ENCODE measurements around the gene SNAPC2.

SNAPC2 gene

GRCh38 chr19:7921967-7922835 is 2.1 kb downstream of the SNAPC2 start:
- no peaks in the 10 kb centered on the region for H3K36me3 ChIP-seq (ENCODE audit: control insufficient read depth, insufficient read depth, low read length)
- peaks cover 38% of the 10 kb centered on the region for H3K4me1 ChIP-seq (ENCODE audit: control insufficient read depth, insufficient read depth, low read length)
- H3K9me3 ChIP-seq (ENCODE audit: control insufficient read depth, low read length) = no peaks in the 10 kb centered on the region
- H3K9ac ChIP-seq (ENCODE audit: low read length) = peak overlapping the region; percentile 59
- H3K4me3 ChIP-seq (ENCODE audit: low read length) = no peak overlapping the region
- peaks cover 25% of the 10 kb centered on the region for H3K27me3 ChIP-seq (ENCODE audit: control insufficient read depth, insufficient read depth, low read length)

- H3K9ac ChIP-seq (ENCODE audit: low read length) = no peak overlapping the region
- peaks cover 32% of the 10 kb centered on the region for H3K4me1 ChIP-seq (ENCODE audit: control insufficient read depth, insufficient read depth, low read length)
- H3K4me3 ChIP-seq (ENCODE audit: low read length) = no peak overlapping the region
- H3K36me3 ChIP-seq (ENCODE audit: control insufficient read depth, insufficient read depth, low read length) = no peaks in the 10 kb centered on the region
- H3K27me3 ChIP-seq (ENCODE audit: control insufficient read depth, insufficient read depth, low read length) = peaks cover 19% of the 10 kb centered on the region
- H3K9me3 ChIP-seq (ENCODE audit: control insufficient read depth, low read length) = no peaks in the 10 kb centered on the region
These were observed 2.7 kb downstream of the SNAPC2 start for GRCh38 chr19:7922836-7923195.

- H3K4me3 ChIP-seq (ENCODE audit: low read length) = no peak overlapping the region
- H3K36me3 ChIP-seq (ENCODE audit: control insufficient read depth, insufficient read depth, low read length) = no peaks in the 10 kb centered on the region
- no peaks in the 10 kb centered on the region for H3K9me3 ChIP-seq (ENCODE audit: control insufficient read depth, low read length)
- peaks cover 28% of the 10 kb centered on the region for H3K4me1 ChIP-seq (ENCODE audit: control insufficient read depth, insufficient read depth, low read length)
- peaks cover 12% of the 10 kb centered on the region for H3K27me3 ChIP-seq (ENCODE audit: control insufficient read depth, insufficient read depth, low read length)
- no peak overlapping the region for H3K9ac ChIP-seq (ENCODE audit: low read length)
These were observed 3.4 kb downstream of the SNAPC2 start for GRCh38 chr19:7923295-7924191.

GRCh38 chr19:7924241-7924640 is 4.1 kb downstream of the SNAPC2 start:
- no peaks in the 10 kb centered on the region for H3K9me3 ChIP-seq (ENCODE audit: control insufficient read depth, low read length)
- peaks cover 28% of the 10 kb centered on the region for H3K4me1 ChIP-seq (ENCODE audit: control insufficient read depth, insufficient read depth, low read length)
- H3K36me3 ChIP-seq (ENCODE audit: control insufficient read depth, insufficient read depth, low read length) = no peaks in the 10 kb centered on the region
- no peak overlapping the region for H3K9ac ChIP-seq (ENCODE audit: low read length)
- no peak overlapping the region for H3K4me3 ChIP-seq (ENCODE audit: low read length)
- peaks cover 5% of the 10 kb centered on the region for H3K27me3 ChIP-seq (ENCODE audit: control insufficient read depth, insufficient read depth, low read length)

GRCh38 chr19:7924651-7925170 is 4.6 kb downstream of the SNAPC2 start:
- H3K4me1 ChIP-seq (ENCODE audit: control insufficient read depth, insufficient read depth, low read length) = peaks cover 23% of the 10 kb centered on the region
- no peak overlapping the region for H3K4me3 ChIP-seq (ENCODE audit: low read length)
- peaks cover under 1% of the 10 kb centered on the region for H3K27me3 ChIP-seq (ENCODE audit: control insufficient read depth, insufficient read depth, low read length)
- H3K9ac ChIP-seq (ENCODE audit: low read length) = no peak overlapping the region
- H3K9me3 ChIP-seq (ENCODE audit: control insufficient read depth, low read length) = no peaks in the 10 kb centered on the region
- no peaks in the 10 kb centered on the region for H3K36me3 ChIP-seq (ENCODE audit: control insufficient read depth, insufficient read depth, low read length)

- no peak overlapping the region for H3K4me3 ChIP-seq (ENCODE audit: low read length)
- H3K9me3 ChIP-seq (ENCODE audit: control insufficient read depth, low read length) = no peaks in the 10 kb centered on the region
- no peak overlapping the region for H3K9ac ChIP-seq (ENCODE audit: low read length)
- peaks cover 20% of the 10 kb centered on the region for H3K4me1 ChIP-seq (ENCODE audit: control insufficient read depth, insufficient read depth, low read length)
- H3K27me3 ChIP-seq (ENCODE audit: control insufficient read depth, insufficient read depth, low read length) = no peaks in the 10 kb centered on the region
- H3K36me3 ChIP-seq (ENCODE audit: control insufficient read depth, insufficient read depth, low read length) = no peaks in the 10 kb centered on the region
These were observed 5.2 kb downstream of the SNAPC2 start for GRCh38 chr19:7925171-7925851.

DNA sequence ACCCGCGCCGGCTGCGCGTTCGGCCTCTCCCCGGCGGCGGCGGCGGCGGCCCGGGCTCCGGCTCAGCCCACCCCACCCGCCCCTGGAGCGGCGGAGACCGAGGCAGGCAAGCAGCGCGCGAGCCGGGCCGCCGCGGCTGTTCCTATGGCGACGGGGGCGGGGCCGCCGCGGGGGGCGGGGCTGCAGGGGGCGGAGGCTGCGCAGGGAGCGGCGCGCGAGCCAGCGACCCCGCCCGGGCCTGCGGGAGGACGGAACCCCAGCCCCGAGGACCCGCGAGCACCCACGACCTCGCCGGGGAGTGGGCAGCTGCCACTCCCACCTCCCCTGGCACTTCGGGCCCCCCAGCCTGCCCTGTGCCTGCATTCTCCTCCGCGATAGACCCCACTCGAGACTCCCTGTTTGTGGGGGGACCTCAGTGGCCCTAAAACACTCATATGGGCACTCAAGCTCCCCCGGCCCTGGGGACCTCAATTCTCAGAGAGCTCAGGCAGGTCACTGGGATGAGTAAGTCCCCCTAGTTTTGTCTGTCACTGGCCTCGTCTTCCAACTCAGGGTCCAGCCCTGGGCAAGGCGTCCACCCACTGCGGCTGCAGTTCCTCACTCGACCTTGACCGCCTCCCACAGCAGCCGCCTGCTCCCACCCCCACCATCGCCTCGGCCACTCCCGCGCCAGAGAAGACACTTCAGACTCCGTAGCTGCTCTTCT is 6.0 kb downstream of the SNAPC2 start, which contains the start of gene CTXN1:
Gene CTXN1, minus strand, starts transcription at position 115 of the 706 bp plus-strand sequence. CDS start 597 bp downstream, outside the sequence.
- Histone ChIP-seq H3K36me3 (ENCODE audit: control insufficient read depth, insufficient read depth, low read length) (no peaks in the 10 kb centered on the region), H3K4me1 (ENCODE audit: control insufficient read depth, insufficient read depth, low read length) (peaks cover 17% of the 10 kb centered on the region), H3K9ac (ENCODE audit: low read length) (peak within 1 kb of the TSS; percentile 28), H3K9me3 (ENCODE audit: control insufficient read depth, low read length) (no peaks in the 10 kb centered on the region), H3K4me3 (ENCODE audit: low read length) (no peak within 1 kb of the TSS), H3K27me3 (ENCODE audit: control insufficient read depth, insufficient read depth, low read length) (no peaks in the 10 kb centered on the region)

DNA sequence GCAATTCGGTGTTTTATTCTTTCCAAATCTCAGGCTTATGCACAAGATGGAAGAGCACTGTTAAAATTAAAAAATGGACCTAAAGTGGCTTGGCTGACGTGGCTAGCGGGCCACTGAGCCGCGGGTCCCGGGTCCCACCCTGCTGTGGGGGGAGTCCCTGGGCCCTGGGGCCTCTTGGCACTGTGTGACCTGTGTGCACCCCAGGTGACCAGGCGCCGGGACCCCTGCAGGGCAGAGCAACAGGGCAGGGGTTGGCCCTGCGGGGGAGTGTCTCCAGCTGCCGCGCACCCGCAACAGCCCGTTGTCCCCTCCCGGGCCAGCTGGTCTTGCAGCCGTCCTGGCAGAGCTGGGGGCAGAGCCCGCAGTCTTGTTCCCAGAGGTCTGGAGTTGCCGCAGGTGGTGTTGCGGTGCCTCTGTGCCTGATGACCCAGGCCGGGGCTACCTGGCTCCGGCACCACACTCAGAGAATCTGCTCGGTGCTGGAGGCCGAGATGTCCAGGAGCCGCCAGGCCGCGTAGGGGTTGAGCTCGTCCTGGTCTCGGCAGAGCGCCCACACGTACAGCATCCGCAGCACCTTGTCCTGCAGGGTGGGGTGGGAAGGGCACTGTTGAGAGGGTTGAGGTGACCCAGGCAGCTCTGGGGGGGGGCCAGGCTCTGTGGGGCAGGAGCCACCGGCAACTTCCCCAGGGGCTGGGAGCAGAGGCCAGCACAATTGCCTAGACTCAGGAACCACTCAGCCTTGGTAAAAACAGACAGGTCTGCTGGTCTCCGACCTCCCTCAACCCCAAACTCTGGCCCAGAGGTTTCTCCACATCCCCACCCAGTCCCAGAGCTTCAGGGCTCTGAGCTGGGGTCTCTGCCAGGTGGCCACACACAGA is 6.8 kb downstream of the SNAPC2 start:
- H3K27me3 ChIP-seq (ENCODE audit: control insufficient read depth, insufficient read depth, low read length) = no peaks in the 10 kb centered on the region
- H3K9me3 ChIP-seq (ENCODE audit: control insufficient read depth, low read length) = no peaks in the 10 kb centered on the region
- no peak overlapping the region for H3K4me3 ChIP-seq (ENCODE audit: low read length)
- H3K36me3 ChIP-seq (ENCODE audit: control insufficient read depth, insufficient read depth, low read length) = no peaks in the 10 kb centered on the region
- H3K4me1 ChIP-seq (ENCODE audit: control insufficient read depth, insufficient read depth, low read length) = peaks cover 9% of the 10 kb centered on the region
- H3K9ac ChIP-seq (ENCODE audit: low read length) = no peak overlapping the region

DNA sequence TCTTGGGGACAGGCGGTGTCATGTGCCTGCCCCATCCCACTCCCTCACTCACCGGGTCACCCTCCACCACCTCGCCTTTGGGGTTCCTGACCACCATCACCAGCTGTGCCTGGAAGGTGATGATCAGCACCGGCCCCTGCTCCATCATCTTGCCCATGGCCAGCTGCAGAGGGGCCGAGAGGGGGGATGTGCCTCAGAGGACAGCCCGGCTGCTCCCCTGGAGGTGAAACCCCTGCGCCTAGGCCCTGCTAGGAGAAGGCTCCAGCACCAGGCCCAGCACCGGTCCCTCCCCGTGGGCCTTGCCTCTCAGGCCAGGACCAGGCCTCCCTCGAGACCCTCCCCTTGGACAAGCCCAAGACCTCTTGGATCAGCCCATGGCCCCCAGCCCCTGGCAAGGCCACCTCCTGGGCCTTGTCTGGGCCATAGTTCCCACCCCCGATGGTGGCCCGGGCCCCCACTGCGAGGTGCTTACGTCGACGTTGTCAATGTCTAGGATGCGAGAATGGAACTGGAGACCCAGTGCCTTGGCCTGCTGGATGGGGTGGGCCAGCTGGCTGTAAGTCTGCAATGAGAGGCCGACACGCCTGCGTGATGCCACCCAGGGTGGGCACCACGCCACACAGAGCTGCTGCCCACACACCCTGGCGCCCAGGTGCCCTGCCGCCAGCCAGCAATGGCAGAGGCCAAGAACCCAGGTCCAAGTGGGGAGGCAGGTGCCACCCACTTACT is 7.6 kb downstream of the SNAPC2 start:
- H3K36me3 ChIP-seq (ENCODE audit: control insufficient read depth, insufficient read depth, low read length) = no peaks in the 10 kb centered on the region
- no peaks in the 10 kb centered on the region for H3K27me3 ChIP-seq (ENCODE audit: control insufficient read depth, insufficient read depth, low read length)
- no peak overlapping the region for H3K4me3 ChIP-seq (ENCODE audit: low read length)
- H3K9ac ChIP-seq (ENCODE audit: low read length) = no peak overlapping the region
- peaks cover 6% of the 10 kb centered on the region for H3K4me1 ChIP-seq (ENCODE audit: control insufficient read depth, insufficient read depth, low read length)
- no peaks in the 10 kb centered on the region for H3K9me3 ChIP-seq (ENCODE audit: control insufficient read depth, low read length)

DNA sequence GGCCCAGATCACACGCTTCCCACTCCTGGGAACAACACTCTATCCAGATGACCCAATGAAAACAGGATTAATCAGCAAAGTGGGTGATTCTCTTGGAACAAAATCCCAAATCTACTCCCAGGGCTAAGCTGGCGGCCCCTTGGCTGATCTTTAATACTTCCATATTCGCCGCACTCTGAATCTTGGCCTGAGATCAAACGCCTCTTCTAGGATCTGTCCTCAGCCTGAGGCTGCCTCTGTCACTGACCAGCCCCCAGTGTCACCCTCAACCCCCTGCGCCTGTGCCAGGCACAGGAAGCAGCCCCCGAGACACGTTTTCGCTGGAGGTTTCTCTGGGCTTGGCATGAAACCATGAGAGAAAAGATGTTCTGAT is 8.2 kb downstream of the SNAPC2 start:
- no peaks in the 10 kb centered on the region for H3K27me3 ChIP-seq (ENCODE audit: control insufficient read depth, insufficient read depth, low read length)
- H3K9ac ChIP-seq (ENCODE audit: low read length) = no peak overlapping the region
- no peak overlapping the region for H3K4me3 ChIP-seq (ENCODE audit: low read length)
- no peaks in the 10 kb centered on the region for H3K9me3 ChIP-seq (ENCODE audit: control insufficient read depth, low read length)
- peaks cover 2% of the 10 kb centered on the region for H3K36me3 ChIP-seq (ENCODE audit: control insufficient read depth, insufficient read depth, low read length)
- peaks cover 6% of the 10 kb centered on the region for H3K4me1 ChIP-seq (ENCODE audit: control insufficient read depth, insufficient read depth, low read length)
